ENCODE measurements around the gene USP2.

DNA sequence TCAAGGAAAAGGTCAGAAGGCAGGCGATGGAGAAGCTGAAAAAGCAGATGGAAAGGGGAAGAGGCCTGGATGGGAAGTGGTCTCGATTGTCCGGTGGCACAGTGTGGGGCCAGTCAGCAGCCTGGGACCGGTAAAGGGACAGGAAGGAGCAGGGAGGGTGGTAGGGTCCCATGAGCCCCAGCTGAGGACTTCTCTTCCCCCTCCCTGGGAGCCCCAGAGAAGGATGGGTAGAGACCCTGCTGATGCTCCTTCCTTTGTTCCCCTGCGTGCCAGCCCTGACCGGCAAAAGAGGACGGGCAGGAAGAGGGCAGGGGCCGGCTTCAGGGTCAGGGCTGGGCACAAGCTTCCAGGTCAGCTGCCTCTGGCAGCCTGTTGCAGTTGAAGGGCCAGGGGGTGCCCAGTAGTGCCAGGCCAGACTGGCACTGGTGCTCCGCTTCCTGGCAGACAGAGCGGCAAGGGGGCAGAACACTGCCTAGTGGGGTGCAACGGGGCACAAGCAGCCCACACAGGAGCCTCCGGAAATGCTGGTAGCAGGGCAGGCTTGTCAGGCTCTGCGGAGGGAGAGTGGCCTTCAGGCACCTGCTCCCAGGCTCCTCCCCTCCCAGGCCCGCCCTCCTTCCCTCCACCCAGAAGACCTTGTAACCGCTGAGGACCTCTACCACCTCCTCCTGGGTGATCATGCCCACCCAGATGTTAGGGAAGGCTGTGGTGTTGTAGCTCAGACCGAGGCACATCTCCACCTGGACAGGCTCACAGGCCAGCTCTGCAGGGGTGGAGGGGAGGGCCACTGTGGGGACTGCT is 40.1 kb downstream of the USP2 start:
- no peak for TF ChIP-seq EP300 (IDR thresholded peaks at IDR 0.05)
- no peak for TF ChIP-seq POLR2A (IDR thresholded peaks at IDR 0.05)
